H7 (cell line): ENCODE measurements around the gene PCID2. TPM values are rescaled to one million over a fixed set of nuclear protein-coding genes. Genes with fewer than 3 reads are reported as not detected.

Experiments
- DNase-seq: peaks from one replicate; pipeline ENCODE4 v3.0.0; 2012
- H3K27me3 ChIP-seq: 2 replicates; pipeline ENCODE4 v1.6.0; 2011; ENCODE audit warnings: mild to moderate bottlenecking, low read length; ENCODE audit not compliant: control insufficient read depth, insufficient read depth
- H3K36me3 ChIP-seq: replicated peaks from 2 replicates; pipeline ENCODE4 v1.5.1; 2011; ENCODE audit warnings: low read length; ENCODE audit not compliant: control insufficient read depth, insufficient read depth
- H3K4me3 ChIP-seq: 2 replicates; pipeline ENCODE4 v1.5.1; 2011; ENCODE audit warnings: low read depth, mild to moderate bottlenecking, control low read depth, low read length, moderate library complexity; ENCODE audit not compliant: insufficient read depth
- total RNA-seq: library from RNA; depleted of rRNA; stranded (reverse); fragments of >200 nt; shearing (Covaris generic); gene quantifications from 2 replicates; pipeline ENCODE4 v1.2.3, GENCODE V29; 2014; rRNA removed

The PCID2 gene
- total RNA-seq, 1 experiment from 2014 or later, result 82.1 TPM

GRCh38 chr13:113135281-113135760 is 73.1 kb downstream of the PCID2 start:
- H3K36me3 ChIP-seq, result no peaks in the 10 kb centered on the region
- peak; percentile 16 for DNase-seq
- H3K4me3 ChIP-seq, result no peak overlapping the region
- H3K27me3 ChIP-seq, result no peaks in the 10 kb centered on the region

GRCh38 chr13:113129921-113130750 is 78.3 kb downstream of the PCID2 start:
- no peak overlapping the region for H3K4me3 ChIP-seq
- DNase-seq, result no peak
- H3K36me3 ChIP-seq, result no peaks in the 10 kb centered on the region
- no peaks in the 10 kb centered on the region for H3K27me3 ChIP-seq

- peak; percentile 86 for DNase-seq
- Histone ChIP-seq H3K36me3 (no peaks in the 10 kb centered on the region), H3K4me3 (no peak overlapping the region), H3K27me3 (no peaks in the 10 kb centered on the region)
Measured at GRCh38 chr13:113129480-113129879, 79.0 kb downstream of the PCID2 start.

Other genes starting within 250 kb of the PCID2 start
- gene MCF2L, start 239.5 kb downstream of the PCID2 start, total RNA-seq, result 21.2 and 21.3 TPM in 2 replicates
- 0.28 and 1.5 TPM in 2 replicates for gene F7, start 102.9 kb downstream of the PCID2 start, total RNA-seq
- 1.3 and 2.1 TPM in 2 replicates for gene F10, start 85.9 kb downstream of the PCID2 start, total RNA-seq
- gene PROZ, start 50.0 kb downstream of the PCID2 start, total RNA-seq, result not detected in 2 replicates
- 109 and 118 TPM in 2 replicates for gene CUL4A, start 944 bp upstream of the PCID2 start, total RNA-seq
- gene LAMP1, start 88.6 kb upstream of the PCID2 start, total RNA-seq, result 98.8 and 106 TPM in 2 replicates
- 36.5 and 55.9 TPM in 2 replicates for gene GRTP1, start 155.5 kb upstream of the PCID2 start, total RNA-seq
- 0.89 and 1.4 TPM in 2 replicates for gene ADPRHL1, start 244.8 kb upstream of the PCID2 start, total RNA-seq